ENCODE results near the gene KCNK5. TPM values are rescaled to one million over a fixed set of nuclear protein-coding genes. Genes with fewer than 3 reads are reported as not detected.

Gene KCNK5
- polyA plus RNA-seq, 10 donors, result 1.1 to 2.0 (median 1.4) TPM

DNA sequence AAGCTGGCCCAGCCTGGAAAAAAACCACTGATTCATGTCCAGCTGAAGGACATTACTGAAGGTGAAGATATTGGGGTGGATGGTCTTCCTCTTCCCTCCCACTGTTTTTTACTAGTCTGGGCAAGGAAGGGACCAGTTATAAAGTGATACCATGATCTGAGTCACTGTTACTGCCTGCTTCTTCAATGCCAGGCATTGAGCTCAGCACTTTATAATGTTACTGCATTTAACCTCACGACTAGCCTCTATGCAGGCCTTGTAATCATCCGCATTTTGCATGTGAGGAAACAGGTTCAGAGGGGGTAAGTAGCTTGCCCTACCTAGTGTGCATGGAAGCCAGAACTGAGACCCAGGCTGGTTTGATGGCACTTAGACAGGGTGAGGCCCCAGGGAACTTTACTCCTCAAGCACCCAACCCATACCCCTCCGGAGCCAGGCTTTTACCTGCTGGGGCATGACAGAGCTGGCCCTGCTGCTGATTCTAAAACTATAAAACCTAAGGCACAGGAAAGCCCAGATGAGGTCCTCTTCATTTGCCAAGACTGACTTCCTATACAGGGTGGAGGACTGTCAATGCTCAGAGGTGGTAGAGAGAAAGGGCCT is 11.0 kb upstream of the KCNK5 start:
- no peak for DNase-seq

DNA sequence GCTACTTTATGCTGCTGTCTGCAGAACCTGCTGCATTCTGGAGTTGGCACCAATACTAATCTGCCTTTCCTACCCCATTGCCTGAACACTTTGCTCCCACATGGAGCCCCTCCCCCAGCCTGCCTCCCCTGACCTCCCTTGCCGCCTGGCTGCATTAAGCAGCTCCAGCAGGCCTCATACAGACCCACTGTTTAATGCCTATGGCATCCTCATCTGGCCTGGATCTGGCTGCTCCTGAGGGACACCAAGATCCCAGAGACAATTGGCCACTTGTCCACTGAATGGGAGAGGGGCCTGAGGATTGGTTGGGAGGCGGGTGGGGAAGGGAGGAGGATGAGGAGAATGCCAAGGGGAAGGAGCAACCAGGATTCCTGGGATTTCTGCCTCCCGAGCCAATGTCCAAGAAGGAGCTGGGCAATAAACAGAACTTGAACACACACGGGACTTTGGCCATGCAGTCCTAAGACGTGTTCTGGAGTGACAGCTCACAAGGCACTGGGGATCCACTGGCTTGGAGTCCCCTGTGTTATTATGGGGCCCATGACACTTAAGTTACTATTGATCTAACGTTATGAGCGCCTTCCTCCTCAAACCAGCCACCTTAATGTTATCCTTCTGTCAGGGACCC is 10.4 kb upstream of the KCNK5 start:
- DNase-seq, result no peak

DNA sequence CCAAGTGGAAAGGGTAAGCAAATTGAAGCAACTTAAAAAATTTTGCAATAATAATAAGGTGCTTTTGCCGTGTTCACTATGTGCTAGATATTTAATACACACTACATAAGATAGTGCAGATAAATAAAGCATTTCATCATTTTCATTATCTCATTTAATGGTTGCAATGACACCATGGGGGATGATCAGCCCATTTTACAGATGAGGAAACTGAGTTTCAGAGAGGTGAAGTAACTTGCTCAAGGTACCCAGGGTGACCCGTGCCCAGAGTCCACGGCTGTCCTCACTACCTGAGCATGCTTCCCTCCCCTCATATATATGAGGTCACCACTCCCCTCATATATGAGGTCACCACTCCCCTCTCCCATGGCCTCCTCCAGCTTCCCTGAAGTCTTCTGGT is 7.5 kb upstream of the KCNK5 start:
- no peak for DNase-seq

DNA sequence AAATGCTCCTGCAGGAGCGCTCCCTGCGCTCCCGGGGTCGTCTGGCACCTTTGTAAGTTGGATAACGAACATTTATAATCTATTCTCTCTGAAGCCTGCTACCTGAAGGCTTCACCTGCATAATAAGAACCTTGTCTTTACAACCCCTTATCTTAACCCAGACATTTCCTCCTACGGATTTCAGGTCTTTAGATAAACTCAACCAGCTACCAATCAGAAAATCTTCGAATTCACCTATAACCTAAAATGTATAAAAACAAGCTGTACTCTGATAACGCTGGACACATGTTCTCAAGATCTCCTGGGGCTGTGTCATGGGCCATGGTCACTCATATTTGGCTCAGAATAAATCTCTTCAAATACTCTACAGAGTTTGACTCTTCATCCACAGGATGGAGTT is 4.1 kb upstream of the KCNK5 start:
- no peak for DNase-seq

DNA sequence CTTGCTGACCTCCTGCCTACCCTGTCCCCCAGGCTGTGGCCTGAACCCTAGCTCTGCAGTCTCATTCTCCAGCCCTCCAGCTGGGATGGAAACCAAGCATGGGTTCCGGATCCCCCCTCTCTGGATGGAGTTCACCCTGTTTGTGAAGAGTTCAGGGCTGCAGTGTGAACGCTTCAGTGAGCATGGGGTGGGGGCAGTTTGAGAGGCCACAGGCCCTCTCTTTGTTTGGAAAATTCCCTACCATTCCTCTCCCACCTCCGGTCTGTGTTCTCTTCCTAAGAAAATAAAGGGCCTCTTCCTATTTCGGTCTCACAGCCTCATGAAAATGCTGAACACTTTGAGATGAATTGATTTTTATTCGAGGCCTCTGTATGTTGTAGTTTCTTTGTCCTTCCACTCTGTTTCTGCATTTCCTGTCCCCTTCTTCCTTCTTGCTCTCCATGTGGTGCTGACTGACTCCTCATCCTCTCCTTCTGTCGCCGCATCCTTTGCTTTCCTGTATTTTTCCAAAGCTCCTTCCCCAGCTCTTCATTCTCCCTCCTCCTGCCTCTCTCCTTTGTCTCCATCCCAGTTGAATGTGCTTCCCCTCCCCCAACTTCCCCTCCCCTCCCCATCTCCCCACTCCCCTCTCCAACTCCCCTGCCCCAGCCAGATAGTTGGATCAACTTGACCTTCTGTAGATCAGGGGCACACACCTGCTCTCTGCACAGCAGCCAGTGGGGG is 2.4 kb upstream of the KCNK5 start:
- DNase-seq, result no peak

DNA sequence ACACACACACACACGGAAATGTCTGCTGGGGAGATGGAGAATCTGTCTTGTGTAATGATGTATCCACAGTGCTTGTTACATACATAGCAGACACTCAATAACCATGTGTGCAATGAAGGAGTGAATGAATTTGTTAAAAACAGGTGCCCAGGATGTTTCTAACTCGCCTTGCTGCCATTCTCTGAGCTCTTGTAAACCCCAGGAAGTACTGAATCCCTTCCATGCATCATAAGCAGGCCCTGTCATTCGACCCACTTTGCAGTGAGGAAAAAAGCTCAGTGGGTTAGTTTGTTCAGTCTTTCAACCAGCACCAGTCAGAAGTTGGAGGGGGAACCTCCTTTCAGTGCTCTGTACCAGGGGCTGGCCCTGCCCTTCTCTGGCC is 1.4 kb upstream of the KCNK5 start:
- no peak for DNase-seq

DNA sequence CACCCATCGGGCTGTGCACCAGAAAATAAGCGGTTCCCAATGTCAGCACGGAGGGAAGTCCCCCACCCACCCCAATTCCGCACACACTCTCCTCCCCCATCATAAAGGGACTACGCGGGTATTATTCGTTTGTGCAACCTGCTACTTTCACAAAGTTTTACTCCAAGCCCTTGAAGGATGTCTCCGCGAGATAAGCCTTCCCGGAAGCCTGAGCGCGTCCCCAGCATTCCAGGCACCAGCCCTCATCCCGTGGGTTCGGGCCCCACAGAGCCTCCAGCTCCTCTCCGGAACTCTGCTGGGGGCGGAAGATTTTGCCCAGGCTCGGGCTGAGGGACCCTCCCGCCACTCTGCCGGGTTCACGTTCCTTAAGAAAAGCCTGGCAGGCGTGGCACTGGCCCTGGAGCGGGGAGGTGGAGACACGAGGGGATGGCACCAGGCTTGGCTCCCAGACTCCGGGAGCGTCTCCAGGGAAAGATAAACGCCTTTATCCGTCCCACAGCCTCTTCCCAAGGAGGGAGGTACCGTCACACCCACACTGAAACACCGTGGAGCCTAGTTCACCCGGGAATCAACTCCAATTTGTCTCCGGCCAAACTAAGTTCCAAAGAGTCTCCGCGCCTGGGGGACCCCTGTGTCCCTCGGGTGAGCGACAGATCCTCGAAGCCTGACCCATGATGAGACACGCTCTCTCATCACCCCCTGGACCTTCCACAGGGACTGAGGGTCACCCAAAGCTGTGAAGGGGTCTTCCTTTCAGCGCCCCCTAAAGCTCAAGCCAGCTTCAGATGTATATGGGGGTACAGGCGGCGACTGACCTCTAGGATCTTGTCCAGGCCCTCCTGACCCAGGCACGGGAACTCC is 934 bp downstream of the KCNK5 start:
- DNase-seq, result no peak

DNA sequence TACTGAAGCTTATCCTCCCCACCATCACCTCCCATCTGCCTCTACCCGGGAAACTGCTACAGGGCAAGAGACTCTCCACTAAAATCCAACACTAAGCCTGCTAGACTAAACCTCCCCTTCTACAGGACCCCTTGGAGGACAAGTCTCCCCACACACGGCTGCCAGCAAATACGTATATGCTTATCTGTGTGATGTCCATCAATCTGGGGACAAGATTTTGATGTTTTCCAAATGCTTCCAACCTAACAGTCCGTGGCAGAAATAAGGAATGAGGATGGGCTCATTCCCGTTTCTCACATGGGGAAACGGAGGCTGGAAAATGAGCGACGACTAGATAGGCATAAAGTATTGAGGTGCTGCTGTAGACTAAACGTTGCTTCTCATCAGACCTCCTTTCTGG is 1.8 kb downstream of the KCNK5 start:
- no peak for DNase-seq

DNA sequence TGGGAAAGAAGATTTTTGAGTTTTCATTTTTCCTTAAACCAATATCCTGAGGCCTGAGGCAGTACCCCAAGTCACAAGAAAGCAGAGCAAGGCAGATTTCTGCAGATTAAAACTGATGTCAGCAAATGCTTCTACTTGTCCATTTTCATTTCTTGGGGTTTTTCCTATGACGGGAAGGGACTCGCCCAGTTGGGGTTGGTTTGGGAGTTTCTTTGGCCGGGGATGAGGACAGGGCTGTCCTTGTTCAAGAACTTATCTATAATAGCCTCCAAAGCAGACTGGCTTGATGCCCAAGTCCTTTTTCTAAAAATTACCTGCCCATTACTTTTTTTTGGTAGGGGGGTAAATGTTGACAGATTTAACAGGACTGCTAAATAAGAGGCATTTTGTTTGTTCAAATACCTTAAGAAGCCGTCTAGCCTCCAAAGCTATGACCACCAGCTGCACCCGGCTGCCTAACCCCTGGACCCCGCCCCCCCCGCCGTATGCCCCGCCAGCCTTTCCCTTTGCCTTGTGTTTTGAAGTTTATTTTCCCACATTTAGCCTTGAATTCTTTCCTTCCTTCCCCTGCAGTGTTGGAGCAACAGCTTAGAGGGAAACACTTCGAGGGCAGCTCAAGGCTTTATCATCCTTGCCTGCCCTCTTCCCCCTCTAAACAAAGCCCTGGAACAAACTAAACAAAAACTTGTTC is 2.5 kb downstream of the KCNK5 start:
- no peak for DNase-seq

DNA sequence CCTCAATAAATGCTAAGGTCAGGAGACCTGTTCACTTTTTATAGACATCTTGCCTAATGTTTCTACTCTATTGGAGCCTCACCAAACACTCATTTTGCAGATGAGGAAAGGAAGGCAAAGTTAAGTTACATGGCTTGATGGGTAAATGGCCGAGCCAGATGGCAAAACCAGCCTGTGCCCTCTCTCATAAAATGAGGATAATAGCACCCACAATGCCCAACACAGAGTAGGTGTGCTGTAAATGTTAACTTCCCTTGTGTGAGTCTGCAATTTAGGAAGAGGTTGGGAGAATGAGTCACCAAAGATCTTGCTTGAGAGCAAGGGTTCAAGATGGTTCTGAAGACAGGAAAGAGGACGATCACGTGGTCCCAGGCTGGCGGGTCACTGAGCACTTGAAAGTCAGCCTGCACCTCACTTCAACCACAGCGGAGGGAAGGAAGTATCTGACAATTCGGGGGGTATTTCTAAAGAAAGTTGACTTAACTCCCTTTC is 3.3 kb downstream of the KCNK5 start:
- DNase-seq, result no peak

DNA sequence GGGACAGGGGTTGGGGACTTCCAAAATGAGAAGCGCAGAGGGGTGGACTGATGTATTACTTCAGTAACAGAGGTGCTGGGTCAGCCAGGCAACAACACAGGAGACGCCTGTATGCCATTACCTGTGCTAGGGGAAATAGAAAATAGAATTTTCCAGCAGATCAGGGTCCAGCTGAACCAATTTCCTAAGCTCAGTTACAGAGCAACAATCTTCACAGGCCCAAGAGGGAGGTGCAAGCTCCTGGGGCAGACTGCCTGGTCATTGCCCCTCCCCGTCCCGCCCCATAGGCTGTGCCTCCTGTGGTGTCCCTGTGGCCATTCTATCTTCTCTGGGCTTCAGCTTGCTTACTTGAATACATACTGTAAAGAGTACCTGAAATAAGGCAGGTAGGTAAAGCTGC is 3.7 kb downstream of the KCNK5 start:
- no peak for DNase-seq

DNA sequence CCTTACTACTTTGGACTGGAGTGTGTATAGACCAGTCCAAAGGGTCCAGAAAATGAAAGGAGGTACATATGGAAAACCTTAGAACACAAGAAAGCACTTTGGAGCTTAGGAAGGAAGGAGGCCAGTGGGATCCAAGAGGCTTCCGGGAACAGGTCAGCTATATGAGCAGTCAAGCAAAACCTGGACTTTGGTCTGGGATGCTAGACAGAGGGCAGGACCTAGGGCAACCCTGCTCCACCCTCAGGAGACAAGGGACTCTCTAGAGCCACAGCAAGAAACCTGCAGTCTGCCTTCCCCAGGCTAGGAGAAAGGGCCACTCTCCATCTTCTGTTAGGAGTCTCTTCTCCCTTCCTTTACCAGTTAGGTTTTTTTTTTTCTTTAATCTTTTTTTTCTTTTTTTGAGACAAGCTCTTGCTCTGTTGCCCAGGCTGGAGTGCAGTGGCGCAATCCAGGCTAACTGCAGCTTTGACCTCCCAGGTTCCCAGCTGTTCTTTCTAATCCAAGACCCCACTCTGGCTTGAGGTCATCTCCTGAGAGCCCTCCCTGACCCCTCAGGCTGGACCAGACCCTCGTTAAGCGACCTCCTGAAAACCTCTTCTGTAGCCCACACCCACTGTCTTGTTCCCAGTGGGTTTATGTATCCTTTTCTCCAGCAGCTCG is 4.6 kb downstream of the KCNK5 start:
- no peak for DNase-seq

DNA sequence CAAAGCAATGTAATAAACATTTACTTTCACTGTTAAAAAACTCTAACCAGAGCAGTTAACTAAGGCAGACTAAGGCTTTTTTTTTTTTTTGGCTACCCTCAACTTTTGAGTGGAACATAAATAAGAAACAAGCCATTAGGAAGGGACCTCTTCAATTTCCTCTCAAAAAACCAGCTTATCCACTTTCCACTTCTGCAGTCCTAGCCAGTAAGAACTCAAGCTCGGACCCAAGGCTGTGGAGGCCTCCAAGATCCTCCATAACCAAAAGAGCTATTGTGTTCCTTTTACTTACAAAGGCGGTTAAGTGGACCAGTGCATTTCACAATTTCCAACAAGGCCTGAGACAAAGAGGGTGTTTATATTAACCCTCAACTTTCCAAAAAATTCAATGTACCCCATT is 5.3 kb downstream of the KCNK5 start:
- DNase-seq, result no peak

DNA sequence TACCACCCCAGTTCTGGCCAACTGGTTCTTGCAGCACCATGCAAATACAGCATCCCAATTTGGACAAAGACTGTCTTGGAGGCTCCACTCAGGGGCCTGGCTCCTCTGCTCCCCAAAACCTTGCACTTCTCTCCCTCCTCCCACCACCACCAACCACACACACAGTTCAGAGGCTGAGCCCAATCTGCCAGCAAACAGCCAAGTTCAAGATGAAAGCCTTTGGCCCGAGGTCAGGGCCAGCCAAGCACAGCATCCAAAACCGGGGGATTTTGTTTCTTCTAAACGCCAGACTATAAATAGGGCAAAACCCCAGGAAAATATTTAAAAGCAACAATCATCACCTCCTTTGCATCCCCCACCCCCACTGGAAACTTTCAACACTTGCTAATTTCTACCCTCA is 5.7 kb downstream of the KCNK5 start:
- DNase-seq, result no peak

DNA sequence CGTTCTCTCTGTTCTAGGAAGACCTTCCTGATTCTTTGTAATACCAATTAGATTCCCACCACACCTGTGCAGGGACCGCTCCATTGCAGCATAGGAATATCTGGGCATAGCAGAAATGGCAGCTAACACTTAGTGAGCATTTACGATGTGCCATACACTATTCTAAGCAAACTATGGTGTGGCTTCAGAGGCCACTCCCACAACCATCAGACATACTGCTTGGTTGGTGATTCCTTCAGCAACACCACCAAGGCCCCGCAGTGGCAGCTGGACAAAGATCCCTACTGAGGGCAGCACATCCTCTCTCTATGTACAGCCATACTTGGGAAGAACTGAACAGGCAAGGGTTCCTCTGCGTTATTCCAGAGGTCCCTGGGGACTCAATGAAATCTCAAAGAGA is 6.2 kb downstream of the KCNK5 start:
- no peak for DNase-seq

DNA sequence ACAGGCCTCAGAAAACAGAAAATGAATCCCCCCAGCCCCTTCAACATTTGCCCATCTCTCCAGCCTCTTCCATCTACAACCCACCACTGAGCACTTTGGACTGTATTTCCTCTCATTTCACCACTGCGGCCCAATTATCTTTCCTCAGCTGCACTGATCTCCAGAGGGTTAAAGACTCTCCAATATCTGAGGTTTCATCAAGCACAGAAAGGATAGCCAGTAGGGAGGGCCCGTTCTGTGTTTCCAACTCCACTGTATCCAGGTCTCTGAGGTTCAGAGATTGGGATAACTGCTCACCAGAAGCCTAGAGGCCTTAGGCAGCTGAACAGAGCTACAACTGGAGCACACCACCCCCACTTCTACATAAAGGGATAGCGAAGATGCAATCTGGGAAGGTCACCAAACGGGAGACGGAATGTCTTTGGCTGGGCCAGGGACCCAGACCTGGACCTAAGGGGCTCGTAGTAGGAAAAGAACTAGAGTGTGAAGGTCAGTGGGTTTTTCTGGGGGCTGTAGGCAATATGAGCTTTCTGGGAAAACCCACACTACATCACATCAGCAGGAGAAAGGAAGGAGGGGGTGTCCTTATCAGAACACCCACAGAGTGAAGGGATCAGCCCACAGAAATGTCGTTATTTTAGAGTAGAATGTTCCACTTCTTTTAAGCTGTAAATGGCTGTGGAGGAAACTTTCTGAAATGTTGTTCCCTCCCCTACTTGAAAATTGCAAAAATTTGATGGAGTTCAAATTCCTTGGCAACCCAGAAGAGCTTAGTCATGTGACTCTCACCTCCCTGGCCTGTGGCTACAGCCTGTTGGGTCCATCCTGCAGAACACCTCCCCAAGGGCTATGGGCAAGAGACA is 7.3 kb downstream of the KCNK5 start:
- no peak for DNase-seq

DNA sequence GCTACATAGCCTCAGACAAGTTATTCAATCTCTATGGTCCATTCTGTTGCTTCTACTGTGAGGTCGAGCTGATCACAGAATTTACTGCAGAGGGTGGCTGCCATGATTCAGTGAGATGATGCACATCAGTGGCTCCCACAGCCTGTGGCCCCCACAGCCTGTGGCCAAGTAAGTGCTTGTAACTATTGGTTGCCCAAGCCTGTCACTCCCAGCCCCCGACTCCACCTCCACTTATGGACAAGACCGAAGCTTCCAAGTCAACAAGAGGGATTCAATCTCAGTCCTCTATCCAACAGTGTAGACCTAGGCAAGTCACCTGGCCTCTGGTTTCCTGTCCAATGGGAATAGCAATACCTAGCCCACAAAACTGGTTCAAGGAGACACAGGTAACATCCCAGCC is 8.2 kb downstream of the KCNK5 start:
- no peak for DNase-seq

DNA sequence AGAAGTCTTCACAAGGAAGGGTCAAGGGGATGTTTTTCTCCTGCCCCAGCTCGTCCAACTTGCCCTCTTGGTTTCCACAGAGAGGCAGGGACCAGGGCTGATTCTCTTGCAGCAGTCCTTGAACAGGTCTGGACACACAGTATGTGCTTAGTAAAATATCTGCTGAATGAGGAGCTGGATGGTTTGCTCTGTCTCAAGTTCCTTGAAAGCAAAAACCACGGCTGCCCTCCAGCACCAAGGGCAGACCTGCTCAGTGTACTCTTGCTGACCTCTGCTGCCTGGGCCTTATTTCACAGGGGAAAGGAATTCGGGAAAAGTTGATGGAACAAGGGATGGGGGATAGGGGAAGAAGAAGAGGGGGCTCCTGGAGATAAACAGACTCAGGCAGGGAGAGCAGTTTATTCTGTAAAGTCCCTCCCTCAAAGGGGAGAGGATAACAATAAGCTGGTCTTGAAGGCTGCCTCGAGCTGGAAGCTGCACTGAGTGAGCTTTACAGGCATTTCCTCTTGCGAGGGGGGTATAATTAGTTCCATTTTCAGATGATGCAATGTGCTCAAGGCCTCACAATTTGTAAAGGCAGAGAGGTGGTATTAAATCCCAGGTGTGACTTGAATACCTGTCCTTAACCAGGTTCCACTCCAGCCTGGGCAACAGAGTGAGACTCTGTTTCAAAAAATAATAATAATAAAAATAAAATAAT is 10.3 kb downstream of the KCNK5 start:
- no peak for DNase-seq

DNA sequence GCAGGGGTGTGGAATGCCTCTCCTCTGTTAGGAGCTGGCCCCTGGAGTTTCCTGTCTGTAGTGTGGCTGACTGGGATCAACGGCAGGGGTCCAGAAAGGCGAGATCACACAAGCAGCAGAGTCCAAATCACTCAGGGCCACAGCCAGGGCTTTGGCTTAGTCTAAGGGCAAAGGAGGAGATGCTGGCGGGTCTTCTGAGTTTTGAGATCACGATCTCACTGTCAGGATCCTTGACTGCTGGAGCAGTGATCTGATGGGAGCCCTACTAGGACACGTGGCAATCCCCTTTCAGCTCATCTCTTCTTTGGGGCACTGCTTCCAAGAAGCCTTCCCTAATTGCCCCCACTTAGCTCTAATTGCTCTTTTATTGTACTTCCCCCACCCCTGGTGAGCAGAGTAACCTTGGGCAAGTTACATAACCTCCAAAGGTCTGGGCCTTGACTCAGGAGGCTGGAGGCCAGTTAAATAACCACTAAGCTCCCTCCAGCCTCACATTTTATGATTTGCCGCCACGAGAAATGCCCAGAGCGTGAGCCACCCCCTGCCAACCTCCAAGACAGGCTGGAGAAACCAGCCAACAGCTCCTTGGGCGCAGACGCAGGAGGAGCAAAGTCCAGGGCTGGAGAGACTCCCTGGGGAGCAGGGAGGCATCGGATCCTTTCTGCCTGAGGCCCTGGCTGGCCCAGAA is 12.0 kb downstream of the KCNK5 start:
- DNase-seq, result no peak
